H9 (cell line): ENCODE results near the gene MARCHF10. TPM values are rescaled to one million over a fixed set of nuclear protein-coding genes. Genes with fewer than 3 reads are reported as not detected.
"Not testable (repeated sequence)": the region's sequence is repeated elsewhere in the genome, so short reads cannot be mapped to it uniquely, and the experiment has no call there.

Experiments
- DNase-seq: peaks from one replicate; pipeline ENCODE4 v3.0.0-alpha.2; 2017
- H2AFZ ChIP-seq: one replicate; pipeline ENCODE4 v1.6.1; 2013; ENCODE audit warnings: mild to moderate bottlenecking, low read length, control low read depth, moderate library complexity
- H2AK5ac ChIP-seq: 2 replicates; pipeline ENCODE4 v1.6.1; 2013; ENCODE audit warnings: low read length, control low read depth, mixed read lengths; ENCODE audit not compliant: insufficient read length
- H2BK120ac ChIP-seq: one replicate; pipeline ENCODE4 v1.6.1; 2013; ENCODE audit warnings: low read depth, mild to moderate bottlenecking, low read length, control low read depth, inconsistent platforms; ENCODE audit not compliant: poor library complexity, severe bottlenecking
- H2BK12ac ChIP-seq: 2 replicates; pipeline ENCODE4 v1.6.1; 2013; ENCODE audit warnings: low read length, control low read depth, mixed read lengths, low read depth; ENCODE audit not compliant: insufficient read length
- H2BK15ac ChIP-seq: 2 replicates; pipeline ENCODE4 v1.6.1; 2013; ENCODE audit warnings: low read depth, low read length, control low read depth
- H2BK20ac ChIP-seq: one replicate; pipeline ENCODE4 v1.6.1; 2013; ENCODE audit warnings: low read depth, mild to moderate bottlenecking, low read length, control low read depth, inconsistent platforms; ENCODE audit not compliant: poor library complexity, severe bottlenecking
- H2BK5ac ChIP-seq: 2 replicates; pipeline ENCODE4 v1.6.1; 2013; ENCODE audit warnings: low read length, control low read depth, mixed read lengths; ENCODE audit not compliant: insufficient read length
- H3K14ac ChIP-seq: 2 replicates; pipeline ENCODE4 v1.6.1; 2013; ENCODE audit warnings: low read length, control low read depth; ENCODE audit not compliant: insufficient read depth
- H3K18ac ChIP-seq: 2 replicates; pipeline ENCODE4 v1.6.1; 2013; ENCODE audit warnings: low read depth, mild to moderate bottlenecking, mixed read lengths, low read length, control low read depth; ENCODE audit not compliant: insufficient read length
- H3K23ac ChIP-seq: 2 replicates; pipeline ENCODE4 v1.6.1; 2013; ENCODE audit warnings: low read length, control low read depth, mixed read lengths, low read depth; ENCODE audit not compliant: insufficient read length
- H3K23me2 ChIP-seq: 2 replicates; pipeline ENCODE4 v1.6.1; 2013; ENCODE audit warnings: low read depth, mild to moderate bottlenecking, mixed read lengths, low read length, control low read depth; ENCODE audit not compliant: insufficient read length, poor library complexity, severe bottlenecking
- H3K27ac ChIP-seq: 2 replicates; pipeline ENCODE4 v1.5.1; 2013; ENCODE audit warnings: low read length, control low read depth, mixed read lengths, low read depth; ENCODE audit not compliant: insufficient read length
- H3K27me3 ChIP-seq: 2 replicates; pipeline ENCODE4 v1.6.1; 2013; ENCODE audit warnings: low read length, control low read depth, inconsistent platforms; ENCODE audit not compliant: insufficient read depth
- H3K4ac ChIP-seq: 2 replicates; pipeline ENCODE4 v1.6.1; 2013; ENCODE audit warnings: low read depth, mild to moderate bottlenecking, control low read depth, inconsistent platforms, low read length, moderate library complexity
- H3K4me1 ChIP-seq: 2 replicates; pipeline ENCODE4 v1.6.1; 2013; ENCODE audit warnings: low read length, control low read depth, inconsistent platforms; ENCODE audit not compliant: insufficient read depth
- H3K4me2 ChIP-seq: 2 replicates; pipeline ENCODE4 v1.6.1; 2013; ENCODE audit warnings: low read length, control low read depth, mixed read lengths; ENCODE audit not compliant: insufficient read length, insufficient read depth
- H3K56ac ChIP-seq: 2 replicates; pipeline ENCODE4 v1.6.1; 2013; ENCODE audit warnings: low read depth, mild to moderate bottlenecking, mixed read lengths, low read length, control low read depth; ENCODE audit not compliant: insufficient read length
- H3K79me1 ChIP-seq: 2 replicates; pipeline ENCODE4 v1.6.1; 2013; ENCODE audit warnings: low read depth, mild to moderate bottlenecking, moderate library complexity, low read length, control low read depth, inconsistent platforms; ENCODE audit not compliant: insufficient read depth, poor library complexity, severe bottlenecking
- H3K79me2 ChIP-seq: 2 replicates; pipeline ENCODE4 v1.6.1; 2013; ENCODE audit warnings: low read length, control low read depth, inconsistent platforms; ENCODE audit not compliant: insufficient read depth
- H3K9ac ChIP-seq: 2 replicates; pipeline ENCODE4 v1.6.1; 2013; ENCODE audit warnings: low read length, control low read depth, mixed read lengths; ENCODE audit not compliant: insufficient read length; ENCODE audit errors: extremely low read depth
- H3K9me3 ChIP-seq: one replicate; pipeline ENCODE4 v1.6.1; 2013; ENCODE audit warnings: low read depth, low read length, inconsistent platforms; ENCODE audit not compliant: control insufficient read depth
- H3T11ph ChIP-seq: one replicate; pipeline ENCODE4 v1.6.1; 2013; ENCODE audit warnings: mild to moderate bottlenecking, low read length, control low read depth, inconsistent platforms
- H4K20me1 ChIP-seq: one replicate; pipeline ENCODE4 v1.6.1; 2013; ENCODE audit not compliant: control insufficient read depth, insufficient read length, insufficient read depth
- H4K5ac ChIP-seq: 2 replicates; pipeline ENCODE4 v1.6.1; 2013; ENCODE audit warnings: low read depth, mild to moderate bottlenecking, mixed read lengths, low read length, control low read depth; ENCODE audit not compliant: insufficient read length
- H4K8ac ChIP-seq: replicated peaks from 2 replicates; pipeline ENCODE4 v1.6.1; 2013; ENCODE audit warnings: low read length, control low read depth, mixed read lengths, low read depth; ENCODE audit not compliant: insufficient read length
- H4K91ac ChIP-seq: 2 replicates; pipeline ENCODE4 v1.6.1; 2013; ENCODE audit warnings: low read depth, mild to moderate bottlenecking, moderate library complexity, mixed read lengths, low read length, control low read depth; ENCODE audit not compliant: insufficient read length
- H3K27ac Mint-ChIP-seq, 3 experiments: 2 replicates in 2 of 3; 3 replicates in 1 of 3; pipeline ENCODE4 v1.8.0; 2020 to 2021; ENCODE audit warnings: mixed read lengths in 3 of 3, mild to moderate bottlenecking in 1 of 3, moderate library complexity in 1 of 3
- H3K27me3 Mint-ChIP-seq: 2 replicates; pipeline ENCODE4 v1.8.0; 2021; ENCODE audit warnings: low read depth, mild to moderate bottlenecking, moderate library complexity, mixed read lengths
- H3K36me3 Mint-ChIP-seq, 3 experiments: 2 replicates in 2 of 3; 3 replicates in 1 of 3; pipeline ENCODE4 v1.8.0; 2020 to 2021; ENCODE audit warnings: low read depth in 3 of 3, mixed read lengths in 3 of 3; ENCODE audit not compliant: insufficient read depth in 1 of 3
- H3K4me1 Mint-ChIP-seq, 2 experiments: 2 replicates each; pipeline ENCODE4 v1.8.0; 2020; ENCODE audit warnings: mixed read lengths in 2 of 2
- H3K4me3 Mint-ChIP-seq, 2 experiments: 2 replicates in 1 of 2; 3 replicates in 1 of 2; pipeline ENCODE4 v1.8.0; 2020 to 2021; ENCODE audit warnings: mild to moderate bottlenecking in 2 of 2, mixed read lengths in 2 of 2, moderate library complexity in 1 of 2
- H3K9me3 Mint-ChIP-seq, 2 experiments: 2 replicates in 1 of 2; 3 replicates in 1 of 2; pipeline ENCODE4 v1.8.0; 2020; ENCODE audit warnings: mild to moderate bottlenecking in 2 of 2, mixed read lengths in 2 of 2, moderate library complexity in 1 of 2
- CTCF ChIP-seq: fragments of 200-600 bp; sonication (generic); conservative IDR thresholded peaks from 3 replicates; pipeline ENCODE4 v1.8.0; 2021; ENCODE audit warnings: antibody characterized with exemption, mild to moderate bottlenecking
- WGBS: extraction: QIAGEN DNeasy Blood & Tissue Kit; methylation state at CpG from one replicate; pipeline ENCODE4 v1.1.7; 2013; ENCODE audit warnings: missing lambda C conversion rate, low lambda C conversion rate, mixed read lengths; ENCODE audit not compliant: insufficient read length; ENCODE audit errors: extremely low coverage; 5-methylcytosine and 5-hydroxymethylcytosine counted together
- total RNA-seq: library from RNA; stranded (reverse); gene quantifications from 2 replicates; pipeline ENCODE4 v1.2.1, GENCODE V29; 2021

Gene MARCHF10
- total RNA-seq, 1 experiment from 2014 or later = not detected

- H3T11ph ChIP-seq = no peak overlapping the region
- H2BK20ac ChIP-seq = no peak overlapping the region
- no CpG with 5 or more reads among the region's 4 CpGs for WGBS
- TF ChIP-seq CTCF = no peak
- no peaks in the 10 kb centered on the region for H3K9me3 ChIP-seq
- H4K5ac ChIP-seq = no peak overlapping the region
- no peaks in the 10 kb centered on the region for H3K23me2 ChIP-seq
- no peak overlapping the region for H2BK5ac ChIP-seq
- no peak overlapping the region for H3K4ac ChIP-seq
- no peak overlapping the region for H3K56ac ChIP-seq
- H2AFZ ChIP-seq = no peak overlapping the region
- no peak overlapping the region for H2BK120ac ChIP-seq
- H2AK5ac ChIP-seq = no peak overlapping the region
- no peak overlapping the region for H3K23ac ChIP-seq
- H3K4me1 Mint-ChIP-seq = no peaks in the 10 kb centered on the region
- no peak overlapping the region for H2BK15ac ChIP-seq
- H4K8ac ChIP-seq = no peak overlapping the region
- DNase-seq = no peak
- no peak overlapping the region for H3K4me2 ChIP-seq
- H2BK12ac ChIP-seq = no peak overlapping the region
- no peaks in the 10 kb centered on the region for H3K4me1 ChIP-seq
- no peak overlapping the region for H3K18ac ChIP-seq
- no peak overlapping the region for H3K14ac ChIP-seq
- H3K9me3 Mint-ChIP-seq = peaks cover 4 to 9% of the 10 kb centered on the region in 2 experiments; a peak in 3 of 5 replicates
- no peak overlapping the region for H3K9ac ChIP-seq
- no peak overlapping the region for H3K27ac Mint-ChIP-seq
- no peak overlapping the region for H4K91ac ChIP-seq
- H3K4me3 Mint-ChIP-seq = no peak overlapping the region
- no peaks in the 10 kb centered on the region for H4K20me1 ChIP-seq
- H3K79me1 ChIP-seq = no peaks in the 10 kb centered on the region
- no peaks in the 10 kb centered on the region for H3K27me3 ChIP-seq
- no peak overlapping the region for H3K27ac ChIP-seq
- H3K36me3 Mint-ChIP-seq = peaks cover 0 to 11% (median 0%) of the 10 kb centered on the region in 3 experiments; a peak in 2 of 7 replicates
- no peaks in the 10 kb centered on the region for H3K79me2 ChIP-seq
- H3K27me3 Mint-ChIP-seq = no peaks in the 10 kb centered on the region
These were observed 32.8 kb upstream of the MARCHF10 start for GRCh38 chr17:62840871-62841270.

GRCh38 chr17:62833816-62834215 is 25.7 kb upstream of the MARCHF10 start:
- H3K4me3 Mint-ChIP-seq, H4K91ac ChIP-seq, H2BK5ac ChIP-seq, H3K18ac ChIP-seq, H3K27ac ChIP-seq, H4K20me1 ChIP-seq, H3K27me3 ChIP-seq, H3K27ac Mint-ChIP-seq, H2AK5ac ChIP-seq, H3K23ac ChIP-seq, H3K79me2 ChIP-seq, H3T11ph ChIP-seq, H3K9me3 Mint-ChIP-seq, H3K9ac ChIP-seq, H2BK15ac ChIP-seq, H2AFZ ChIP-seq, H2BK120ac ChIP-seq, H3K56ac ChIP-seq, H3K4me1 ChIP-seq, H2BK20ac ChIP-seq, H4K8ac ChIP-seq, H3K23me2 ChIP-seq, H4K5ac ChIP-seq, H3K27me3 Mint-ChIP-seq, H3K4me2 ChIP-seq, DNase-seq, H3K79me1 ChIP-seq, H3K9me3 ChIP-seq, H3K4me1 Mint-ChIP-seq, H3K14ac ChIP-seq, H3K4ac ChIP-seq, H2BK12ac ChIP-seq: not testable (repeated sequence)
- no CpG with 5 or more reads among the region's 4 CpGs for WGBS
- H3K36me3 Mint-ChIP-seq = peaks cover 0 to 11% (median 0%) of the 10 kb centered on the region in 3 experiments; a peak in 2 of 7 replicates
